ENCODE data around the gene FAM53C.
"Not testable (repeated sequence)": the region's sequence is repeated elsewhere in the genome, so short reads cannot be mapped to it uniquely, and the experiment has no call there.

The FAM53C gene

DNA sequence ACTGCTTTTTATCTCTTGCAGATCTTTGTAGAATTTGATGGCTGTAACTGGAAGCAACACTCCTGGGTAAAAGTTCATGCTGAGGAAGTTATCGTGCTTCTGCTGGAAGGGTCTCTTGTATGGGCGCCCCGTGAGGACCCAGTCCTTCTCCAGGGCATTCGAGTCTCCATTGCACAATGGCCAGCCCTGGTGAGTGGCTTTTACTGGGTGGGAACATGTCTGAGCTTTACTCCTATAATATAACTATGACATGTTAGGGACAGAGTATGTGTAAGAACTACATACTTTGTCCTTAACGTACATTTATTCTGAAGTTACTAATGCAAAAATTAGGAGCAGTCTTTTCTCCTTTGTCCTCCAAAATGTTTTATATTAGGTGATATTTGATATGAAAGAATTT is 34.6 kb downstream of the FAM53C start:
- intact Hi-C loops (cut with DNase I): no loop called here
- no peak for DNase-seq

DNA sequence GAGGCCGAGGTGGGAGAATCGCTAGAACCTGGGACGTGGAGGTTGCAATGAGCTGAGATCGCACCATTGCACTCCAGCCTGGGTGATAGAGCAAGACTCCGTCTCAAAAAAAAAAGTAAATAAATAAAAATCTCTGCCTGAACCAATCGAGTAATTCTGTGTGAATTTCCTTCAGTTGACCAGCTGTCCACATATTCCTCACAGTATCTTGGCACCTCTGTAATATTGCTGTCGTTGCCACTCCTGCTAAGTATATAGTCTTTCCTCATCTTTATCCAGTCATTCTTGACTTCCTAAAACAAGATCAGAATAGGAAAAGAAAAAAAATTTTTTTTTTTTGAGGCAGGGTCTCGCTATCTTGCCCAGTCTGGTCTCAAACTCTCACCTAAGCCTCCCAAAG is 44.3 kb downstream of the FAM53C start:
- intact Hi-C loops (cut with DNase I): no loop called here

DNA sequence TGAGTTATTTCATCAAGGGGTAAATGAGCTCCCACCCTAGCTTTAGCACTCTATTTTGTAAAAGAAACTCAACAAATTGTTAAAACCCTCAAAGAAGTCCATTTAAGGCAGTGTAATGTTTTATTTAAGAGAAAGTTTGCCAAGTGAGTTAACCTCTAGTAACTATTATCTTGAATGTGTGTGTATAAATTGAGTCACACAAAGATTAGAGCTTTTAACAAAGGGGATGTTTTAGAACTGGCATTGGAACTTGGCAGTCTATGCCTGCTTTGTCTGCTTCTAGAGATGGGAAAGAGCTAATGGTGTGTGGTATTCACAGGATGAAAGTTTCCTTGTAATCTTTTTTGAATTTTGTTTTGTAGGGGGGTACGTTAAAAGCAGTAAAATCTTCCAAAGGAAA is 47.6 kb downstream of the FAM53C start:
- intact Hi-C loops (cut with DNase I): no loop called here
- peak in 1 of 42 donors; percentile 10 for DNase-seq

More for the DNA sequence above, 44.3 kb downstream of the FAM53C start:
- no peak for DNase-seq

DNA sequence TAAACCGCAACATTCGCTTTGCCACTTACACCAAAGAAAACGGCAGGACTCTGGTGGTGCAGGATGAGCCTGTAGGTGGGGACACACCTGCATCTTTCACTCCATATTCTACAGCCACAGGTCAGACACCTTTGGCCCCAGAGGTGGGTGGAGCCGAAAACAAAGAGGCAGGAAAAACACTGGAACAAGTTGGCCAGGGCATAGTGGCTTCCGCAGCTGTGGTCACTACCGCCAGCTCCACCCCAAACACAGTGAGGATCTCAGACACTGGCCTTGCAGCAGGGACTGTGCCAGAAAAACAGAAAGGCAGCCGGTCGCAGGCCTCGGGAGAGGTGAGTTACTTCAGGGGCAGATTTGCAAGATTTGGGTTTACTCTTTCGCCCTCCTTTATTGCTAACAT is 48.2 kb downstream of the FAM53C start:
- intact Hi-C loops (cut with DNase I): no loop called here
- DNase-seq: peak in 26 of 42 donors; percentile 15 to 70 (median 34)

DNA sequence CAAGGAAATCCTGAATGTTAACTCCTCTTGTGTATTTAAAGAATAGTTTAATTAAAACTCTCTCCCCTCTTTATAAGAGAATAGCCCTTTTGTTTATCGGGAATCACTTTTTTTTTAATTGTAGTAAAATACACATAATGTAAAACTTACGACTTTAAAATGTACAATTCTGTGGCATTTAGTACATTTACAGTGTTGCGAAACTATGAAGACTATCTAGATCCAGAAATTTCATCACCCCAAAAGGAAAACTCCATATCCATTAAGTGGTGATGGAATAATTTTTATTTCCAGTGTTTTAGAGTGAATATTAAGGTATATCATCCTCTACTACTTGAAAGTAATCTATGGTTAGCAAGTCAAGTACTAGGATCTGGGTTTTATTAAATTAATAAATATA is 51.3 kb downstream of the FAM53C start:
- no peak for DNase-seq
- intact Hi-C loops (cut with DNase I): no loop called here

DNA sequence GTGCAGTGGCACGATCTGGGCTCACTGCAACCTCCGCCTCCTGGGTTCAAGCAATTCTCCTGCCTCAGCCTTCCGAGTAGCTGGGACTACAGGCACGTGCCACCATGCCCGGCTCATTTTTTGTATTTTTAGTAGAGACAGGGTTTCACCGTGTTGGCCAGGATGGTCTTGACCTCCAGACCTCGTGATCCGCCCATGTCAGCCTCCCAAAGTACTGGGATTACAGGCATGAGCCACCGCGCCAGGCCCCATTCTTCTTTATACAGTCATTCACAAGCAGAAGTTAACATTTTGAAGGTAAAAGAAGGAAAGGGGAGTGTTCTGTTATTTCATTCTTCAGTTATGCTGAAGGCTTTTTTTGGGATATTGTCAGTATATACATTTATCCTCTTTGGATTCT is 51.8 kb downstream of the FAM53C start:
- intact Hi-C loops (cut with DNase I); DNase-seq: not testable (repeated sequence)

DNA sequence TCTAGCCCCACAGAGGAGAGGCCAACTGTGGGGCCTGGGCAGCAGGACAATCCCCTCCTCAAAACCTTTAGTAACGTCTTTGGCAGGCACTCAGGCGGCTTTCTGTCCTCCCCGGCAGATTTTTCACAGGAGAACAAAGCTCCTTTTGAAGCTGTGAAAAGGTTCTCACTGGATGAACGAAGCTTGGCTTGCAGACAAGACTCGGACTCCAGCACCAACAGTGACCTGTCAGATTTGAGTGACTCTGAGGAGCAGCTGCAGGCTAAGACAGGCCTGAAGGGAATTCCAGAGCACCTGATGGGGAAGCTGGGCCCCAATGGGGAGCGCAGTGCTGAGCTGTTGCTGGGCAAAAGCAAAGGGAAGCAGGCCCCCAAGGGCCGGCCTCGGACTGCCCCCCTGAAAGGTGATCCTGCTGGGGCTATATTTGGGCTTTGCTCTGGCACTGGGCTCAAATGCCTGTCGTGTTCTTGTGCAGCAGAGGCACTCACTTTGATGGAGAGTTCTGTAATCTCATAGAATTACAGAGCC is 53.9 kb downstream of the FAM53C start:
- peak; percentile 12 to 83 (median 61) for DNase-seq
- intact Hi-C loops (cut with DNase I): no loop called here

Data from head of caudate nucleus (tissue), 42 donors.